Right atrium auricular region (tissue), 2 donors: ENCODE data around the gene SPATA32. TPM values are rescaled to one million over a fixed set of nuclear protein-coding genes. Genes with fewer than 3 reads are reported as not detected.

Source experiments
- DNase-seq: peaks from one replicate; pipeline ENCODE4 v3.0.0-alpha.2; 2019; ENCODE audit warnings: low spot score
- H3K27ac ChIP-seq, 2 donors: fragments of 200-600 bp; sonication (generic); 1 replicate in 1 of 2; 2 replicates in 1 of 2; pipeline ENCODE4 v1.5.1; 2016 to 2019
- H3K27me3 ChIP-seq, 2 donors: fragments of 200-600 bp; sonication (generic); one replicate each; pipeline versions ENCODE4 v1.5.1 to v1.6.0; 2017 to 2019
- H3K36me3 ChIP-seq: fragments of 200-600 bp; sonication (generic); one replicate; pipeline ENCODE4 v1.5.1; 2016
- H3K4me1 ChIP-seq, 2 donors: fragments of 200-600 bp; sonication (generic); one replicate each; pipeline versions ENCODE4 v1.5.1 to v1.6.0; 2017 to 2019
- H3K4me3 ChIP-seq, 2 donors: fragments of 200-600 bp; sonication (generic); 1 replicate in 1 of 2; 2 replicates in 1 of 2; pipeline ENCODE4 v1.5.1; 2017 to 2019; ENCODE audit warnings: mild to moderate bottlenecking in 1 of 2, moderate library complexity in 1 of 2
- H3K9me3 ChIP-seq, 2 donors: fragments of 200-600 bp; sonication (generic); one replicate each; pipeline ENCODE4 v1.5.1; 2019
- CTCF ChIP-seq, 2 donors: fragments of 200-600 bp; sonication (generic); IDR thresholded peaks; one replicate each; pipeline ENCODE4 v1.5.1; 2019; ENCODE audit warnings: antibody characterized with exemption in 2 of 2
- total RNA-seq, 2 donors: library from RNA; depleted of rRNA; stranded (reverse); fragments of >200 nt; gene quantifications; one replicate each; pipeline ENCODE4 v1.1.0, GENCODE V29; 2016

The SPATA32 gene
- total RNA-seq, 2 donors from 2014 or later, result not detected

DNA sequence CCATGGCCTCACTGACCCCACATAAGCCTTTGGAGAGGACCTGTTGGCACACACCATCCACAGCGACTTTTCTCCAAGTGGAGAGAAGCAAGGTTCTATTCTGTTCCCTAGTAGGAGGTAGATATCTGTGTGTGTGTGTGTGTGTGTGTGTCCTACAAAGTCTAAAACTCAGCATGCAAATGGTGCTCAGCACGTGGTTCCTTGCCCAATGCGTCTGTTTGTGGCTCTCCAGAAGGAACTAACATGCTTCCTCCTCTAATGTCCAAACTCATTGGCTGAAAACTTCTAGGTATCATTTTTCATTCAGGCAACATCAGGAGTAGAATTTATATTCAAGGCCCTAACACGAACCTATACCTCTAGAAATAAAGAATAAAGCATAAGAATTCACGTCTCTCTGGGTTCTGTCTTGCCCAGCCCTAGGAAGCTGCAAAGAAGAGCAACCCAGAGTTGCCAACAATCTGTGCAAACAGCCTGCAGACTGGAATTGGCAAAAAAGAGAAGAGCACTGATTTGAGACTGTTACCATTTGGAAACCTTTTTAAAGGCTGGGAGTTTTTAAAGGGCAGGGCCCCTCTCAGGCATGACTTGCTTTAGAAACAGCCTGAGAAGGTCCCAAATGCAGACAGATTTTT lies 29.4 kb upstream of the SPATA32 start:
- DNase-seq, result no peak
- Histone ChIP-seq H3K9me3 (no peaks in the 10 kb centered on the region), H3K4me1 (peaks cover 0 to 91% of the 10 kb centered on the region in 2 donors), H3K4me3 (no peak overlapping the region), H3K27me3 (no peaks in the 10 kb centered on the region), H3K36me3 (peaks cover 40% of the 10 kb centered on the region), H3K27ac (peak overlapping the region; percentile 90 to 93)
- TF ChIP-seq CTCF (IDR thresholded peaks at IDR 0.05), result no peak

DNA sequence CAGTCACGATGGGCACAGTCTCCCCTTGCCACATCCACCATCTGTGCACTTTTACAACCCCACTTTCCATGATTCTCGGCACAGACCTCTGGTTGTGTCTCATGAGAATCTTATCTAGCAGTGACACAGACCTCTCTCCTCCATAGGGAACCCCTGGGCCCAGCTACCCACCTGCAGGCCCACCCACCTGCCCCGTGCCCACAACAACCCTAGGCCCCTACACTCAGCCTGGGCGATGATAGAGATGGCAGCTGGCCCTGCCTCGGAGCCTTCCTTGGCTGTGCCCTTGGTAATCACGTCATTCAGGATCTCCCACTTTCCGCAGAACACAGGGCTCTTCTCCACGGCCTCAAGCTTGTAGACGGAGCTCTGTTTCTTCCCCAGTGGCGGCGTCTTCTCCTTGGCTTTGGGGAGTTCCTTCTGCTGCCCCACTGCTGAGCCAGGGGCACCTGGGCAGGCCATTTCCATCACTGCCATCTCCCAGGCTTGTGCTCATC lies 28.4 kb upstream of the SPATA32 start:
- no peaks in the 10 kb centered on the region for H3K27me3 ChIP-seq
- no peak for DNase-seq
- TF ChIP-seq CTCF (IDR thresholded peaks at IDR 0.05), result no peak
- no peak overlapping the region for H3K4me3 ChIP-seq
- H3K27ac ChIP-seq, result peak overlapping the region; percentile 90 to 93
- peaks cover 0 to 82% of the 10 kb centered on the region in 2 donors for H3K4me1 ChIP-seq
- no peaks in the 10 kb centered on the region for H3K9me3 ChIP-seq
- H3K36me3 ChIP-seq, result peaks cover 50% of the 10 kb centered on the region

DNA sequence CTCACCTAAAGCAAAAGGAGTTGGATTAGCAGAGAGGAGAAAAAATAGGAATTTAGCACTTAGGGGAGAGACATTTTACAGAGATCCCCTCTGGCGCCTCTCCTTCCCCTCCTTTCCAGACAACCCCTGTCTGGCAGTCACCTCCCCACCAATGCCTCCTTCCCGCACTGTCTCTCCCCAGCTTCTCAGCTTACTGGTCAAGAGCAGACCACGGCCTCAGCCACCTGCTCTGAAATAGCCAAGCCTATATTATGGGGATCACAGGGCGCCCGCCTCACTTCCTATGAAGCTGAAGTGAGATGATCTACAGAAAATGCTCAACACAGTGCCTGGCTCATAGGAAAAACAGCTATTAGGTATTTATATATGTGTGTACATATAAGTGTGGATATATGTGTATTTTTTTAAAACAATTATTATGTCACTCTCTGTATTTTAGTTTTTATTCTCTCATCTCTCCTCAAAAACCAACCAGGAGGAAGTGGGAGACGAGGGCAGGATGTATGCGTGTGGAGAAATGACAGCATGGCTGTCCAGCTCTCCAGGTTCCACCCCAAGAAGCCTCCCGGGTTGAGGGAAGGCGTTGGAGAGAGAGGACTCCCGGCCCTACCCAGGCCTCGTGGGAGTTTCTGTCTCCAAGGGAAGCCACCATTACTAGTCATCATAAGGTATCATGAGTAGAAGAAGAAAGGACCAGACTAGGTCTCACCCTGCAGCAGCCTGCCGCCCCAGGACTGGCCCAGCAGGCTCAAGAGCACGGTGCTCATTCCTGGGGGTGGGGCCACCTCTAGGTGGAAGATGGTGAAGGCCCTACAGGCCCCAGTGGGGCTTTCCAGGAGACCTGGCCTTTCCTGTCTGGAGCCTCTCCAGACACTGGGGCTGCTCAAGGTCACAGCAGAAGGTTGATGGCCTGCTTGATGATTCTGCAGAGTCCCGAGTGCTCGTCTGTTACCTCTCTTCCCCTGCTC lies 27.7 kb upstream of the SPATA32 start:
- H3K27ac ChIP-seq, result peak overlapping the region; percentile 90 to 93
- TF ChIP-seq CTCF (IDR thresholded peaks at IDR 0.05), result no peak
- H3K9me3 ChIP-seq, result no peaks in the 10 kb centered on the region
- DNase-seq, result no peak
- H3K4me1 ChIP-seq, result peaks cover 0 to 81% of the 10 kb centered on the region in 2 donors
- peaks cover 57% of the 10 kb centered on the region for H3K36me3 ChIP-seq
- no peak overlapping the region for H3K4me3 ChIP-seq
- H3K27me3 ChIP-seq, result no peaks in the 10 kb centered on the region

DNA sequence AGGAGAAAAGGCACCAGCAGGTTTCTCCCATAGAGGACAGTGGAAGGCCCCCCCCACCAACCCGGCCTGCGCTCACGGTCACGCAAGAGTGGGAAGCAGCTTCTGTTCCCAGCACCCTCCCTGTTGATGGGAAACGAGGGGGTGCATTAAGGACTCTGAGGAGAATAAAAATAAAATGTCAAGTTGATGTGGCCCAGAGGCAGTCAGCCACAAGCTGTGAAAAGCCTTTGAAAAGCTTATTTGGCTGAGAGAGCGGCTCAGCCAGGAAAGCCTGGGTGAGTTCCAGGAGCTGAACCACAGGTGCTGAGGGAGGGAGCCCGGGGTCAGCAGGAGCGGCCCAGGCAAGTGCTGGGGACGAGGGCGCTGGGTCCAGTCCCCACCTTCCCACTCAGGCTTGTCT lies 26.9 kb upstream of the SPATA32 start:
- Histone ChIP-seq H3K4me3 (no peak overlapping the region), H3K36me3 (peaks cover 59% of the 10 kb centered on the region), H3K27me3 (no peaks in the 10 kb centered on the region), H3K4me1 (peaks cover 0 to 81% of the 10 kb centered on the region in 2 donors), H3K9me3 (no peaks in the 10 kb centered on the region), H3K27ac (peak overlapping the region; percentile 90 to 93)
- no peak for TF ChIP-seq CTCF (IDR thresholded peaks at IDR 0.05)
- DNase-seq, result no peak

- Histone ChIP-seq H3K36me3 (peaks cover 66% of the 10 kb centered on the region), H3K9me3 (no peaks in the 10 kb centered on the region), H3K4me1 (peaks cover 0 to 79% of the 10 kb centered on the region in 2 donors), H3K27ac (peak overlapping the region; percentile 90 to 93), H3K27me3 (no peaks in the 10 kb centered on the region), H3K4me3 (no peak overlapping the region)
- no peak for DNase-seq
- TF ChIP-seq CTCF (IDR thresholded peaks at IDR 0.05), result no peak
These were observed 25.9 kb upstream of the SPATA32 start for GRCh38 chr17:45287526-45288500.
